Measurements from ENCODE around the gene BANP. TPM values are rescaled to one million over a fixed set of nuclear protein-coding genes. Genes with fewer than 3 reads are reported as not detected.
"Not testable (repeated sequence)": the region's sequence is repeated elsewhere in the genome, so short reads cannot be mapped to it uniquely, and the experiment has no call there.

The BANP gene
- total RNA-seq, 1 experiment from 2014 or later = 37.2 TPM

DNA sequence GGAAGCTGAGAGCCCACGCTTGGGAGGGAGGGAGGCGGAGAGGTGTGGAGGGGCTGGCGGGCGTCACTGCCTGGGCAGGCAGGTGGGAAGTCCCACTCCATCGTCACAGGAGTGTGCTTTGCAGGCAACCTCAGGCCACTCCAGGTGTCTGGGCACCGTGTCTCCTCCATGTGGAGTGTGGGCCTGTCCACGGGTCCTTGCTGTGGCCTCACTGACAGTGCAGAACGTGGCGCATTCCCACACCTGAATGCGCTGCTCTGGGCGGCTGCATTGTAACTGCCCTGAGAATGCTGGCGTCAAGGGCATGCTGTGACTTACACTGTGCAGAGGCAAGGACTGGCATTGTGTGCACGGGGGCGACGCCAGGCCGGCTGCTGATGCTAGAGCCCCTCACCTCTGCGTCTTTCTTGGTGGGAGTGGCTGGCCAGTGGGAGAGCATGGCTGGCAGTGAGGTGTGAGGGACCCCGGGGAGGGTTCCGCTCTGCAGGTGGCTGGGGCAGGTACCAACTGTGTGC lies 66.4 kb downstream of the BANP start:
- ChIA-PET RAD21 (ENCODE audit: low non-redundant PET in 1 of 2, low total read pairs in 2 of 2, uncharacterized antibody in 2 of 2, unreplicated experiment in 2 of 2) (no interaction called here), POLR2A (no interaction called here), CTCF (no interaction called here)
- no peak for ATAC-seq
- no TSS peak for BruUV-seq (replicated peaks)
- no peak for DNase-seq (ENCODE audit: low read depth, low spot score)
- no peak overlapping the region for H3K27ac ChIP-seq (ENCODE audit: low read depth, low read length)
- H3K36me3 ChIP-seq (ENCODE audit: control insufficient read depth in 1 of 2, insufficient read depth in 2 of 2, low read length in 2 of 2) = no peaks in the 10 kb centered on the region; a peak in 1 of 4 replicates
- TF ChIP-seq YY1 (IDR thresholded peaks at IDR 0.05; ENCODE audit: extremely low read depth, insufficient replicate concordance, low read depth, low read length) (no peak), SRF (IDR thresholded peaks at IDR 0.05; ENCODE audit: low read depth) (no peak), SIN3A (IDR thresholded peaks at IDR 0.05; ENCODE audit: low read depth) (no peak), CEBPB (IDR thresholded peaks at IDR 0.05; ENCODE audit: low read depth) (no peak), ZNF274 (IDR thresholded peaks at IDR 0.05; ENCODE audit: low read depth, low read length) (no peak)
- H3K4me1 ChIP-seq (ENCODE audit: control insufficient read depth in 1 of 2, insufficient read depth in 2 of 2, low read length in 2 of 2) = no peaks in the 10 kb centered on the region
- no peaks in the 10 kb centered on the region for H3K79me2 ChIP-seq (ENCODE audit: insufficient read depth, low read length)
- no peaks in the 10 kb centered on the region for H4K20me1 ChIP-seq (ENCODE audit: insufficient read depth)
- H3K4me3 ChIP-seq (replicated peaks in 1 of 2; ENCODE audit: low read depth in 1 of 2, low read length in 2 of 2) = no peak overlapping the region
- no peaks in the 10 kb centered on the region for H3K9me3 ChIP-seq (ENCODE audit: control insufficient read depth in 1 of 2, insufficient read depth in 1 of 2, low read depth in 1 of 2, low read length in 2 of 2)
- no peak overlapping the region for H3K9ac ChIP-seq (ENCODE audit: low read length)
- no peaks in the 10 kb centered on the region for H3K27me3 ChIP-seq (ENCODE audit: insufficient read depth, low read length)
- intact Hi-C loops (cut with micrococcal nuclease) = no loop called here
- H2AFZ ChIP-seq (ENCODE audit: low read depth, low read length, poor library complexity, severe bottlenecking) = no peak overlapping the region
- H3K4me2 ChIP-seq (ENCODE audit: low read length) = no peak overlapping the region
- H3K9me2 ChIP-seq (ENCODE audit: insufficient read depth) = no peaks in the 10 kb centered on the region

DNA sequence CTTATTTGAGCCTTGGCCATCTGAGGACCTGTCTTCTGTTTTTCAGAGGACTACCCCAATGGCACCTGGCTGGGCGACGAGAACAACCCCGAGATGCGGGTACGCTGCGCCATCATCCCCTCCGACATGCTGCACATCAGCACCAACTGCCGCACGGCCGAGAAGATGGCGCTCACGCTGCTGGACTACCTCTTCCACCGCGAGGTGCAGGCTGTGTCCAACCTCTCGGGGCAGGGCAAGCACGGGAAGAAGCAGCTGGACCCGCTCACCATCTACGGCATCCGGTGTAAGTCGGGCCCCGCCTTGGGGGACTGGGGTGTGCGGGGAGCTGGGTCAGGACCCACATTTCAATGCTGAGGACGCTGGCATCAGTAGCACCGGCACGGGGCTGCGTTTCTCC lies 67.1 kb downstream of the BANP start:
- CTCF ChIA-PET; H3K9me3 ChIP-seq (ENCODE audit: control insufficient read depth in 1 of 2, insufficient read depth in 1 of 2, low read depth in 1 of 2, low read length in 2 of 2); H2AFZ ChIP-seq (ENCODE audit: low read depth, low read length, poor library complexity, severe bottlenecking); H3K27ac ChIP-seq (ENCODE audit: low read depth, low read length); H3K27me3 ChIP-seq (ENCODE audit: insufficient read depth, low read length); POLR2A ChIA-PET; H3K36me3 ChIP-seq (ENCODE audit: control insufficient read depth in 1 of 2, insufficient read depth in 2 of 2, low read length in 2 of 2); ATAC-seq; BruUV-seq (replicated peaks); H3K4me2 ChIP-seq (ENCODE audit: low read length); H3K4me3 ChIP-seq (replicated peaks in 1 of 2; ENCODE audit: low read depth in 1 of 2, low read length in 2 of 2); H3K9me2 ChIP-seq (ENCODE audit: insufficient read depth); RAD21 ChIA-PET (ENCODE audit: low non-redundant PET in 1 of 2, low total read pairs in 2 of 2, uncharacterized antibody in 2 of 2, unreplicated experiment in 2 of 2); H3K9ac ChIP-seq (ENCODE audit: low read length); intact Hi-C loops (cut with micrococcal nuclease); DNase-seq (ENCODE audit: low read depth, low spot score); H4K20me1 ChIP-seq (ENCODE audit: insufficient read depth); H3K79me2 ChIP-seq (ENCODE audit: insufficient read depth, low read length); H3K4me1 ChIP-seq (ENCODE audit: control insufficient read depth in 1 of 2, insufficient read depth in 2 of 2, low read length in 2 of 2): not testable (repeated sequence)

- intact Hi-C loops (cut with micrococcal nuclease); ATAC-seq; DNase-seq (ENCODE audit: low read depth, low spot score); H3K4me1 ChIP-seq (ENCODE audit: control insufficient read depth in 1 of 2, insufficient read depth in 2 of 2, low read length in 2 of 2); H4K20me1 ChIP-seq (ENCODE audit: insufficient read depth); RAD21 ChIA-PET (ENCODE audit: low non-redundant PET in 1 of 2, low total read pairs in 2 of 2, uncharacterized antibody in 2 of 2, unreplicated experiment in 2 of 2); BruUV-seq (replicated peaks); H3K4me3 ChIP-seq (replicated peaks in 1 of 2; ENCODE audit: low read depth in 1 of 2, low read length in 2 of 2); H3K36me3 ChIP-seq (ENCODE audit: control insufficient read depth in 1 of 2, insufficient read depth in 2 of 2, low read length in 2 of 2); CTCF ChIA-PET; POLR2A ChIA-PET; H3K4me2 ChIP-seq (ENCODE audit: low read length); H3K9ac ChIP-seq (ENCODE audit: low read length); H3K79me2 ChIP-seq (ENCODE audit: insufficient read depth, low read length); H3K9me2 ChIP-seq (ENCODE audit: insufficient read depth); H2AFZ ChIP-seq (ENCODE audit: low read depth, low read length, poor library complexity, severe bottlenecking); H3K9me3 ChIP-seq (ENCODE audit: control insufficient read depth in 1 of 2, insufficient read depth in 1 of 2, low read depth in 1 of 2, low read length in 2 of 2); H3K27ac ChIP-seq (ENCODE audit: low read depth, low read length); H3K27me3 ChIP-seq (ENCODE audit: insufficient read depth, low read length): not testable (repeated sequence)
These were observed 68.0 kb downstream of the BANP start for GRCh38 chr16:88019041-88019820.

Measured in HCT116 (cell line).